Measurements from ENCODE around the gene CCDC34. TPM values are rescaled to one million over a fixed set of nuclear protein-coding genes. Genes with fewer than 3 reads are reported as not detected.

Gene CCDC34
- total RNA-seq, 1 donor from 2014 or later = 3.4 TPM

- no peak for DNase-seq (ENCODE audit: extremely low read depth, low read depth, low spot score)
Measured at GRCh38 chr11:27293515-27294417, 69.2 kb downstream of the CCDC34 start.

- no peak for DNase-seq (ENCODE audit: extremely low read depth, low read depth, low spot score)
Measured at GRCh38 chr11:27292637-27293010, 70.4 kb downstream of the CCDC34 start.

GRCh38 chr11:27291954-27292636, 70.9 kb downstream of the CCDC34 start:
- no peak for DNase-seq (ENCODE audit: extremely low read depth, low read depth, low spot score)

- DNase-seq (ENCODE audit: extremely low read depth, low read depth, low spot score) = no peak
Measured at GRCh38 chr11:27291302-27291889, 71.6 kb downstream of the CCDC34 start.

- no peak for DNase-seq (ENCODE audit: extremely low read depth, low read depth, low spot score)
Measured at GRCh38 chr11:27290261-27291050, 72.6 kb downstream of the CCDC34 start.

Other genes with a start within 250 kb of the CCDC34 start
- gene LGR4, start 109.6 kb upstream of the CCDC34 start, total RNA-seq = 16.7 and 17.6 TPM in 2 replicates
- gene LIN7C, start 143.6 kb upstream of the CCDC34 start, total RNA-seq = 20.6 and 23.6 TPM in 2 replicates

Measured in glomerular endothelial cell (primary cell).